T-helper 1 cell treated with Interleukin-12 subunit alpha and Interleukin-12 subunit beta and Interleukin-4 antibody, amounts not matched to agents 30 μg/mL and 1 μg/mL, for 36 hours (primary cell): ENCODE results near the gene UGT1A9.
"Not testable (repeated sequence)": the region's sequence is repeated elsewhere in the genome, so short reads cannot be mapped to it uniquely, and the experiment has no call there.

Experiments
- H3K27ac Mint-ChIP-seq: one replicate; pipeline ENCODE4 v1.8.0; 2021; ENCODE audit warnings: mild to moderate bottlenecking, mixed read lengths
- H3K27me3 Mint-ChIP-seq: one replicate; pipeline ENCODE4 v1.8.0; 2021; ENCODE audit warnings: low read depth, mixed read lengths
- H3K36me3 Mint-ChIP-seq: one replicate; pipeline ENCODE4 v1.8.0; 2021; ENCODE audit warnings: low read depth, mixed read lengths
- H3K4me1 Mint-ChIP-seq: one replicate; pipeline ENCODE4 v1.8.0; 2021; ENCODE audit warnings: low read depth, mixed read lengths
- H3K4me3 Mint-ChIP-seq: one replicate; pipeline ENCODE4 v1.8.0; 2021; ENCODE audit warnings: mild to moderate bottlenecking, moderate library complexity, mixed read lengths
- H3K9me3 Mint-ChIP-seq: one replicate; pipeline ENCODE4 v1.8.0; 2021; ENCODE audit warnings: mixed read lengths

Gene UGT1A9

DNA sequence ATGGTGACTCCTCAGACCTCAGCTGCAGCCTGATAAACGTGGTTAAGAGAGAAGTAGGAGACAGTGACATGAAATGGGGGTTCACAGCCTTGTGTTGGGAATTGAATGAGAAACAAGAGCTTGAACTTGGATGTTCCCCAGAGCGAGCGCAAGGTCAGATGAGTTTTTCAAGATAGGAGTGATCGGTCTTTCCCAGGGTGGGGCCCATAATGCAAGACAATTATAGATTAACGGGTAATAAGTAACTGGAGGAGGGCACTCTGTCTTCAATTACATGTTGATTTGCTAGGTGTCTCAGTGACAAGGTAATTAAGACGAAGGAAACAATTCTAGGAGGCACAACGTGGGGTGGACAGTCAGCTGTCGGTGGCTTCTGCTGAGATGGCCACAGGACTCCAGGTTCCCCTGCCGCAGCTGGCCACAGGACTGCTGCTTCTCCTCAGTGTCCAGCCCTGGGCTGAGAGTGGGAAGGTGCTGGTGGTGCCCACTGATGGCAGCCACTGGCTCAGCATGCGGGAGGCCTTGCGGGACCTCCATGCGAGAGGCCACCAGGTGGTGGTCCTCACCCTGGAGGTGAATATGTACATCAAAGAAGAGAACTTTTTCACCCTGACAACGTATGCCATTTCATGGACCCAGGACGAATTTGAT is 41.0 kb downstream of the UGT1A9 start, which contains the start of gene UGT1A5:
Gene UGT1A5 (plus strand): TSS at position 297 of the 651 bp plus-strand sequence. CDS start 85 bp downstream, at position 382.
- H3K27ac Mint-ChIP-seq, result no peak within 1 kb of the TSS
- H3K9me3 Mint-ChIP-seq, result no peaks in the 10 kb centered on the region
- H3K27me3 Mint-ChIP-seq, result peaks cover 36% of the 10 kb centered on the region
- H3K4me1 Mint-ChIP-seq, result no peaks in the 10 kb centered on the region
- no peaks in the 10 kb centered on the region for H3K36me3 Mint-ChIP-seq
- no peak within 1 kb of the TSS for H3K4me3 Mint-ChIP-seq

DNA sequence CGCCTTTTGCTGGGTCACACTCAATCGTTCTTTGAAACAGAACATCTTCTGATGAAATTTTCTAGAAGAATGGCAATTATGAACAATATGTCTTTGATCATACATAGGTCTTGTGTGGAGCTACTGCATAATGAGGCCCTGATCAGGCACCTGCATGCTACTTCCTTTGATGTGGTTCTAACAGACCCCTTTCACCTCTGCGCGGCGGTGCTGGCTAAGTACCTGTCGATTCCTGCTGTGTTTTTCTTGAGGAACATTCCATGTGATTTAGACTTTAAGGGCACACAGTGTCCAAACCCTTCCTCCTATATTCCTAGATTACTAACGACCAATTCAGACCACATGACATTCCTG is 41.5 kb downstream of the UGT1A9 start:
- H3K4me3 Mint-ChIP-seq, result no peak overlapping the region
- no peaks in the 10 kb centered on the region for H3K36me3 Mint-ChIP-seq
- H3K27me3 Mint-ChIP-seq, result peaks cover 36% of the 10 kb centered on the region
- no peak overlapping the region for H3K27ac Mint-ChIP-seq
- no peaks in the 10 kb centered on the region for H3K9me3 Mint-ChIP-seq
- no peaks in the 10 kb centered on the region for H3K4me1 Mint-ChIP-seq

DNA sequence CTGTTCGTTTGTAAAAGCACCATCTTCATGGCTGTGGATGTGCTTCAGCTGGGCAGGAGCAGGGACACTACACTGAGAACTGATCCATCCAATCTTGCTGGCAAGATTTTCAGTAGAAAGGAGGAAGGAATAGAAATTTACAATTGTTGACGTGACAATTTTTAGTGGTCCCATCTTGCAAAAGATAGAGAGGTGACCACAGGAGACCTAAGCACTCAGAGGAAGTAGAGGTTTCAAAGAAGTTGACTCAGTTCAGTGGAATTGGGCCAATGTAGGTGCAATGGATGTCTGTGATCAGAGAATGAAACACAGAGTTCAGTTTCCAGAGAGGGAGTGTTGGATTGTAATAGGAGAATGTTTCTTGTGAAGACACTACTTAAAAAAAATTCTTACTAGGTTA is 42.4 kb downstream of the UGT1A9 start:
- Mint-ChIP-seq H3K9me3 (no peaks in the 10 kb centered on the region), H3K36me3 (no peaks in the 10 kb centered on the region), H3K4me1 (no peaks in the 10 kb centered on the region), H3K27me3 (peaks cover 33% of the 10 kb centered on the region), H3K4me3 (no peak overlapping the region), H3K27ac (no peak overlapping the region)

DNA sequence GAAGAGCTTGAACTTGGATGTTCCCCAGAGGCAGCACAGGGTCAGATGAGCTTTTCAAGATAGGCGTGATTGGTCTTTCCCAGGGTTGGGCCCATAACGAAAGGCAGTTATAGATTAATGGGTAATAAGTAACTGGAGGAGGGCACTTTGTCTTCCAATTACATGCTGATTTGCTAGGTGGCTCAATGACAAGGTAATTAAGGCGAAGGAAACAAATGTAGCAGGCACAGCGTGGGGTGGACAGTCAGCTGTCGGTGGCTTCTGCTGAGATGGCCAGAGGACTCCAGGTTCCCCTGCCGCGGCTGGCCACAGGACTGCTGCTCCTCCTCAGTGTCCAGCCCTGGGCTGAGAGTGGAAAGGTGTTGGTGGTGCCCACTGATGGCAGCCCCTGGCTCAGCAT is 46.9 kb downstream of the UGT1A9 start, which contains the start of gene UGT1A4:
Gene UGT1A4 (plus strand): TSS at position 185 of the 400 bp plus-strand sequence. CDS start 85 bp downstream, at position 270.
- H3K9me3 Mint-ChIP-seq, result no peaks in the 10 kb centered on the region
- no peaks in the 10 kb centered on the region for H3K36me3 Mint-ChIP-seq
- peaks cover 17% of the 10 kb centered on the region for H3K27me3 Mint-ChIP-seq
- no peaks in the 10 kb centered on the region for H3K4me1 Mint-ChIP-seq
- no peak within 1 kb of the TSS for H3K27ac Mint-ChIP-seq
- no peak within 1 kb of the TSS for H3K4me3 Mint-ChIP-seq

DNA sequence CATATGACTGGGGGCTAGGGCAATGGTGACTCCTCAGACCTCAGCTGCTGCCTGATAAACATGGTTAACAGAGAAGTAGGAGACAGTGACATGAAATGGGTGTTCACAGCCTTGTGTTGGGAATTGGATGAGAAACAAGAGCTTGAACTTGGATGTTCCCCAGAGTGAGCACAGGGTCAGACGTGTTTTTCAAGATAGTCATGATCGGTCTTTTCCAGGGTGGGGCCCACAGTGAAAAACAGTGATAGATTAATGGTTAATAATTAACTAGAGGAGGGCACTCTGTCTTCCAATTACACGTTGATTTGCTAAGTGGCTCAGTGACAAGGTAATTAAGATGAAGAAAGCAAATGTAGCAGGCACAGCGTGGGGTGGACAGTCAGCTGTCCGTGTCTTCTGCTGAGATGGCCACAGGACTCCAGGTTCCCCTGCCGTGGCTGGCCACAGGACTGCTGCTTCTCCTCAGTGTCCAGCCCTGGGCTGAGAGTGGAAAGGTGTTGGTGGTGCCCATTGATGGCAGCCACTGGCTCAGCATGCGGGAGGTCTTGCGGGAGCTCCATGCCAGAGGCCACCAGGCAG is 57.1 kb downstream of the UGT1A9 start, which contains the start of gene UGT1A3:
Gene UGT1A3 (plus strand): TSS at position 320 of the 579 bp plus-strand sequence. CDS start 85 bp downstream, at position 405.
- H3K4me1 Mint-ChIP-seq, result no peaks in the 10 kb centered on the region
- no peak within 1 kb of the TSS for H3K27ac Mint-ChIP-seq
- H3K4me3 Mint-ChIP-seq, result no peak within 1 kb of the TSS
- H3K9me3 Mint-ChIP-seq, result no peaks in the 10 kb centered on the region
- no peaks in the 10 kb centered on the region for H3K27me3 Mint-ChIP-seq
- no peaks in the 10 kb centered on the region for H3K36me3 Mint-ChIP-seq

DNA sequence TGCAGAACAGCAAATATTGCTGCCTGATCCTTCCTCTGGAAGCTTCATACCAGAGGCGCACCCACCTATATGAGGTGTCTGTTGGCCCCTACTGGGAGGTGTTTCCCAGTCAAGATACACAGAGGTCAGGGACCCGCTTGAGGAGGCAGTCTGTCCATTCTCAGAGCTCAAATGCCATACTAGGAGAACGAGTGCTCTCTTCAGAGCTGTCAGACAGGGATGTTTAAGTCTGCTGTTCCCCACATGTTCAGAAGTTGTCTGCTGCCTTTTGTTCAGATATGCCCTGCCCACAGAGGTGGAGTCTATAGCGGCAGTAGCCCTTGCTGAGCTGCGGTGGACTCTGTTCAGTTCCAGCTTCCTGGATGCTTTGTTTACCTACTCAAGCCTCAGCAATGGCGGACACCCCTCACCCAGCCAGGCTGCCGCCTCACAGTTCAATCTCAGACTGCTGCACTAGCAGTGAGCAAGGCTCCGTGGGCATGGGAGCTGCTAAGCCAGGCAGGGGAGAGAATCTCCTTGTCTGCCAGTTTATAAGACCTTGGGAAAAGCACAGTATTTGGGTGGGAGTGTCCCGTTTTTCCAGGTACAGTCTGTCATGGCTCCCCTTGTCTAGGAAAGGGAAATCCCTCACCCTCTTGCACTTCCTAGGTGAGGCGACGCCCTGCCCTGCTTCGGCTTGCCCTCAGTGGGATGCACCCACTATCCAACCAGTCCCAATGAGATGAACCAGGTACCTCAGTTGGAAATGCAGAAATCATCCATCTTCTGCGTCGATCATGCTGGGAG is 65.4 kb downstream of the UGT1A9 start:
- not testable (repeated sequence) for H3K9me3 Mint-ChIP-seq, H3K27ac Mint-ChIP-seq, H3K36me3 Mint-ChIP-seq, H3K4me1 Mint-ChIP-seq, H3K27me3 Mint-ChIP-seq, H3K4me3 Mint-ChIP-seq

DNA sequence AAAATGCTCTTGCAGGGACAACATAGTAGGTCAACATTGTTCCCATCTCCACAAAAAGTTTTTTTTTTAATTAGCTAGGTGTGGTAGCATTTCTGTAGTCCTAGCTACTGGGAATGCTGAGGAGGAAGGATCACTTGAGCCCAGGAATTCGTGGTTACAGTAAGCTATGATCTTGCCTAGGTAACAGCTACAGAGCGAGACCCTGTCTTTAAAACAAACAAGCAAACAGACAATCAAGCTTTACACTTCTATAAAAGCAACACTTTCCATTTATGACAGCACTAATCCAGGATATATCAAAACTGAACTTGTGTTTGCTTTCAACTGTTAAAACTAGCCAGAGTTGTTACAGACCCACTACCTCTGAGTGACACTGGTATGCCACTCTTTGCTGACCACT is 69.2 kb downstream of the UGT1A9 start:
- no peaks in the 10 kb centered on the region for H3K4me1 Mint-ChIP-seq
- H3K9me3 Mint-ChIP-seq, result no peaks in the 10 kb centered on the region
- H3K4me3 Mint-ChIP-seq, result no peak overlapping the region
- no peak overlapping the region for H3K27ac Mint-ChIP-seq
- no peaks in the 10 kb centered on the region for H3K27me3 Mint-ChIP-seq
- no peaks in the 10 kb centered on the region for H3K36me3 Mint-ChIP-seq

DNA sequence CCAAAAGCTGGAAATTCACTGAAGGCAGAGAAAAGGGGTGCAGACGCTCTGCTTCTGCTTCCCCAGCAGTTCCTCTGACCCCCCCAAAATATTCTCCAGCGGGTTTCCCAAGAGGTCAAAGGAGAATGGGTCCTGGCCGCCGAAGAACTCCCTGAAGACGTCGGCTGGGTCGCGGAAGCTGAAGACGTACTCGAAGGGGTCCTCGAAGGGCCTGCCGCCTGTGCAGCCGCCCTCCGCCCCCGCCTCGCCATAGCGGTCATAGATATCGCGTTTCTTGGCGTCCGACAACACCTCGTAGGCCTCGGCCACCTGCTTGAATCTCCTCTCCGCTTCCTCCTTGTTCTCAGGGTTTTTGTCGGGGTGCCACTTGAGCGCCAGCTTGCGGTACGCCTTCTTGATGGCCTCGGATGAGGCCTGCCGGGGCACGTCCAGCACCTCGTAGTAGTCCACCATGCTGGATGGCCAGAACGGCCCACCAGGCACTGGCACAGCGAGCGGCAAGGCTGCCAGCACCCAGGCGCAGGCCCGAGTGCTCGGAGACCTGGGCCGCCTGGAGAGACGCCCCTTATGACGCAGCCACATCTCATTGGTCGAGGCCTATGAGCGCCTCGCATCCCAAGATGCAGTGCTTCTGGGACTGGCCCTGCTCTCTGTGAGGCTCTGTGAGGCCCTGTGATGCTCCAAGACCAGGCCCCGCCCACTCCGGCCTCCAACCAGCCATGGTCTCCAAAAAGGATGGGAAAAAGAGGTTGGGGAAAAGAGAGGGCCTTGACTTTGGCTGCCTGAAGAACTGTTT is 72.0 kb downstream of the UGT1A9 start:
- no peaks in the 10 kb centered on the region for H3K9me3 Mint-ChIP-seq
- no peaks in the 10 kb centered on the region for H3K4me1 Mint-ChIP-seq
- no peak overlapping the region for H3K4me3 Mint-ChIP-seq
- H3K27ac Mint-ChIP-seq, result no peak overlapping the region
- no peaks in the 10 kb centered on the region for H3K36me3 Mint-ChIP-seq
- H3K27me3 Mint-ChIP-seq, result no peaks in the 10 kb centered on the region

DNA sequence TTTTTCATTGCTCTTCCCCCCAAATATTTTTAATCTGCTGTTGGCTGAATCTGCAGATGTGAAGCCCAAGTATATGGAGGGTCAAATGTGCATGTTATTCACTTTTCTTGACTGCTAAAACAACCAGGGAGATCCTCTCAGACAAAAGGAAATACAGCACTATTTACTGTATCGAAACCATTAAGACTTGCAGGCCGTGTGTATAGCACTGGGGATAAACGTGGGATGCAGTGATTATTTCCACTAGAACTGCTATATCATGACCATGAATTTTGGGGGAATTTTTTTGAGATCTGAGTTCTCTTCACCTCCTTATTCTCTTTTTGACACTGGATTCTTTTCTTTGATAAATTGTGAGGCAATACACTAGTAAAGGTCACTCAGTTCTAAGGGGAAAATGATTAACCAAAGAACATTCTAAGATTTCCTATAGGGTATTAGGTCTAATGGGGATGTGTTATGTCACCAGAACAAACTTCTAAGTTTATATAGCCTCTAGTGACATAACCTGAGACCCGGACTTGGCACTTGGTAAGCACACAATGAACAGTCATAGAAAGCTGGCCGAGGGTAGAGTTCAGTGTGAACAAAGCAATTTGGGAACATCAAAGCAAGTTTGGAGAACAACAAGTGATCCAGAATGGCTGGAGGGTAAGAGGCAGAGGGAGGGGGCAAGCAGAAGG is 73.5 kb downstream of the UGT1A9 start:
- H3K27me3 Mint-ChIP-seq, result no peaks in the 10 kb centered on the region
- H3K4me3 Mint-ChIP-seq, result no peak overlapping the region
- no peaks in the 10 kb centered on the region for H3K36me3 Mint-ChIP-seq
- peaks cover 7% of the 10 kb centered on the region for H3K9me3 Mint-ChIP-seq
- no peak overlapping the region for H3K27ac Mint-ChIP-seq
- H3K4me1 Mint-ChIP-seq, result no peaks in the 10 kb centered on the region

DNA sequence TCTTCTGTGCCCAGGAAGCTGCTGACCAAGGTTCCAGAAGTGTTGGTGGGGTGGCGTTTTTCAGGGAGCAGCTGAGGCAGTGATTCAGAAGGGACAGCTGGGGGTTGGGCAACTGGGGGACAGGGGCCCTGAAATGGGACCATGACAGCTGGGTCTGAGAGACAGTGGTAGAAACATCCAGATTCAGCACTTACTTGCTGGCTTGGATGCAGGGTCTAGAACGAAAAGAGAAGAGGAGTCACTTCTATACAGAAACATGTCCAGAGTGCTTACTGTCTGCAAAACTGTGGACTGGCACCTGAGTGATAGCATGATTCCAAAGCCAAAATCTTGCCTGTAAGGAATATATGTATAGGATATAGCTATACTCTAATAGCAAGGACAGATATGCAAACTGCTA is 74.1 kb downstream of the UGT1A9 start:
- H3K36me3 Mint-ChIP-seq, H3K27me3 Mint-ChIP-seq, H3K27ac Mint-ChIP-seq, H3K4me3 Mint-ChIP-seq, H3K4me1 Mint-ChIP-seq: not testable (repeated sequence)
- peaks cover 11% of the 10 kb centered on the region for H3K9me3 Mint-ChIP-seq

DNA sequence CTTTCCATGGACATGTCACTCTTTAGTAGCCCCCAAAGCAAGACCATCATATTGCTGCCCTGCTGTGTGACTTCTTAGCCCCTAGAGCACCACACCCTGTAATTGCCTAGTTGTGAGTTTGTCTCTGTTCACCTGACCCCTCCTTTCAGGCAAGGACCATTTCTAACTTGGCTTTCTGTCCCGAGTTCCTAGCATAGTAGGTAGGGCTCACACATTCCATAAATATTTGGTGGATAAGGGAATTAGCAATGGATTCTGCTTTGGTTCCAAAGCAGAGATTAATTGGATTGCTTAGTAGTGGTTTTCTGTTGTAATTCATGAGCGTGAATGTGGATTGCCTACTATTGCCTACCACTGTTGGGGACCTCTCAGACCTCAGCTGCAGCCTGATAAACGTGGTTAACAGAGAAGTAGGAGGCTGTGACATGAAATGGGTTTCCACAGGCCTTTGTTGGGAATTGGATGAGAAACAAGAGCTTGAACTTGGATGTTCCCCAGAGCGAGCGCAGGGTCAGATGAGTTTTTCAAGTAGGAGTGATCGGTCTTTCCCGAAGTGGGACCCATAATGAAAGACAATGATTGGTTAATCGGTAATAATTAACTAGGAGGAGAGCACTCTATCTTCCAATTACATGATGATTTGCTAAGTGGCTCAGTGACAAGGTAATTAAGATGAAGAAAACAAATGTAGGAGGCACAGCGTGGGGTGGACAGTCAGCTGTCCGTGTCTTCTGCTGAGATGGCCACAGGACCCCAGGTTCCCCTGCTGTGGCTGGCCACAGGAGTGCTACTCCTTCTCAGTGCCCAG is 75.0 kb downstream of the UGT1A9 start:
- no peaks in the 10 kb centered on the region for H3K27me3 Mint-ChIP-seq
- no peak overlapping the region for H3K27ac Mint-ChIP-seq
- H3K36me3 Mint-ChIP-seq, result no peaks in the 10 kb centered on the region
- H3K4me1 Mint-ChIP-seq, result no peaks in the 10 kb centered on the region
- no peak overlapping the region for H3K4me3 Mint-ChIP-seq
- peaks cover 18% of the 10 kb centered on the region for H3K9me3 Mint-ChIP-seq

DNA sequence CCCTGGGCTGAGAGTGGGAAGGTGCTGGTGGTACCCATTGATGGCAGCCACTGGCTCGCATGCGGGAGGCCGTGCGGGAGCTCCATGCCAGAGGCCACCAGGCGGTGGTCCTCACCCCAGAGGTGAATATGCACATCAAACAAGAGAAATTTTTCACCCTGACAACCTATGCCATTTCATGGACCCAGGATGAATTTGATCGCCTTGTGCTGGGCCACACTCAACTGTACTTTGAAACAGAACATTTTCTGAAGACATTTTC is 75.5 kb downstream of the UGT1A9 start:
- Mint-ChIP-seq H3K27ac (no peak overlapping the region), H3K4me3 (no peak overlapping the region), H3K27me3 (no peaks in the 10 kb centered on the region)

DNA sequence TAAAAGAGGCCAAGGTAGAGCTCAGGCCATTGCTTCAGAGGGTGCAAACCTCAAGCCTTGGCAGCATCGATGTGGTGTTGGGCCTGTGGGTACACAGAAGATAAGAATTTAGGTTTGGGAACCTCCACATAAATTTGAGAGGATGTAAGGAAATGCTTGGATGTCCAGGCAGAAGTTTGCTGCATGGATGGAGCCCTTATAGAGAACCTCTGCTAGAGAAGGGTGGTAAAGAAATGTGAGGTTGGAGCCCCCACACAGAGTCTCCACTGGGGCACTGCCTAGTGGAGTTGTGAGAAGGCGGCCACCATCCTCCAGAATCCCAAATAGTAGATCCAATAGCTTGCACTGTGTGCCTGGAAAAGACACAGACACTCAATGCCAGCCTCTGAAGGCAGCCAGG is 79.0 kb downstream of the UGT1A9 start:
- H3K9me3 Mint-ChIP-seq, result peaks cover 19% of the 10 kb centered on the region
- not testable (repeated sequence) for H3K27me3 Mint-ChIP-seq, H3K4me1 Mint-ChIP-seq, H3K4me3 Mint-ChIP-seq, H3K36me3 Mint-ChIP-seq, H3K27ac Mint-ChIP-seq

More for the DNA sequence above, 75.5 kb downstream of the UGT1A9 start:
- Mint-ChIP-seq H3K4me1 (no peaks in the 10 kb centered on the region), H3K9me3 (peaks cover 19% of the 10 kb centered on the region), H3K36me3 (no peaks in the 10 kb centered on the region)
